NOMO-1 treated with dmso at 0.1 percent for 144 hours (cell line): ENCODE data around the gene RETREG1.
"Not testable (repeated sequence)": the region's sequence is repeated elsewhere in the genome, so short reads cannot be mapped to it uniquely, and the experiment has no call there.

Source experiments
- DNase-seq: peaks from one replicate; lab custom pipeline; 2025; ENCODE audit not compliant: unreplicated experiment; lab: John Stamatoyannopoulos, UW

RETREG1 gene

DNA sequence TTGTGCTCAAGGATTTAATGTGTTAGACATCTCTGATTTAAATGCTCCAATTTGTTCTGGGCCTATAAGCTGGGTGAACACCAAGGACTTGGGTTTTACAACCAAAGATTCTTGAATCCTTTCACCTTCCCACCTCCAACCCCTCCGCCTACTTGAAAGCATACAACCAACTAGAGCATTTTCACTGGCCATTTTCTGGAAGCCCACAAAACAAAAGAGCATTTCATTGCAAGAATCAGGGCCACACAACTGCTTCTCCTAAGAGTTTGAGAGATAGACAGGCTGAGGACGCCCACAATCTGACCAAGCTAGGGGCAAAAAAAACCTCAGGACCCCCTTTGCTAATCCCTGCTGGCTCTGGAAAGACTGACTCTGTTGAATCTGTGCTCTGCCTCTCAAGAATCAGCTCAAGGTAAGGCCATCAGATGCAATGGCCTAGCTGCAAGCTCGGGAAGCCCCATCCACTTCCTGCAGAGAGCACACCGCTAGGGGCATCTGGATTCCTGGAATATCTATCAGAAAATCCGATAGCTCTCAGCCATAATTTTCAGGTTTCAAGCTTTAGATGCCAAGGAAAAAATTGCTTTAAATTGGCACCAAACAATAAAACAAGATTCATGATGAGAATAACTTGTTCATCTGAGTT, 57.7 kb downstream of the RETREG1 start:
- no peak for DNase-seq

DNA sequence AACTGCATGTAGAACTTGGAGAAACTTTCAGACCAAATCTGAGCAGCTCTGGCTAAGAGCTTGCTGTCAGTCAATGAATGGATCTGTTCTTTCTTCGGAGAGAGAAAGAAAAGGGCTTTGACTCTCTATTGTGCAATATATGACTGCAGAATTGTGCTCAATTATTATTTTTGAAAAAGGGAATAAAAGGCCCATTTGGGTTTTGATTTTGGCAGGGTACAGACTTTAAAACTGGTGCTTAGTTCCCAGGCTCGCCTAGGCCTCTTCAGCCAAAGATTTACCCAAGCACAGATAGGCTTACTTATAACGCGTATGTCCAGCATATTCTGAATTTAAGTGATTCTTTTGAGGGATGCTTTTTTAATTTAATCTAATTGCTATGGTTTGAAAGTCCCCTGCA, 59.3 kb downstream of the RETREG1 start:
- no peak for DNase-seq

DNA sequence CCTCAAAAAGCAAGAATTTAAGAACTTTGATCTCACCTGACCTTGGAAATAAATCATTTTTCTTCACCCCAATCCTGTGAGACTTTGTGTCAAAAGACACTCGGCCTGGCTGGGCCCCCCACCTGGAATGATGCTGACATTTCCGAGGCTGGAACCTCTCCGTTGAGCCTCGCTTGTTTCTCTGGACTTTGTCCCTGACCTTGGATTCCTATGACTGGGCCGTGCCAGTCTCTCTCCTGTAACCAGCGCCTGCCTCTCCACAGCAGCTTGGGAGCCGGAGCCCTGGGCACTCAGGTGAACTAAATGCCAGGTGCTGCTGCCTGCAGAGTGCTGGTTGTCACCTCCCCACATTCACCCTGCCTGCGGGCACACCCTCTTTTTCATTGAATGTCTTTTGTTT, 62.7 kb downstream of the RETREG1 start:
- no peak for DNase-seq

DNA sequence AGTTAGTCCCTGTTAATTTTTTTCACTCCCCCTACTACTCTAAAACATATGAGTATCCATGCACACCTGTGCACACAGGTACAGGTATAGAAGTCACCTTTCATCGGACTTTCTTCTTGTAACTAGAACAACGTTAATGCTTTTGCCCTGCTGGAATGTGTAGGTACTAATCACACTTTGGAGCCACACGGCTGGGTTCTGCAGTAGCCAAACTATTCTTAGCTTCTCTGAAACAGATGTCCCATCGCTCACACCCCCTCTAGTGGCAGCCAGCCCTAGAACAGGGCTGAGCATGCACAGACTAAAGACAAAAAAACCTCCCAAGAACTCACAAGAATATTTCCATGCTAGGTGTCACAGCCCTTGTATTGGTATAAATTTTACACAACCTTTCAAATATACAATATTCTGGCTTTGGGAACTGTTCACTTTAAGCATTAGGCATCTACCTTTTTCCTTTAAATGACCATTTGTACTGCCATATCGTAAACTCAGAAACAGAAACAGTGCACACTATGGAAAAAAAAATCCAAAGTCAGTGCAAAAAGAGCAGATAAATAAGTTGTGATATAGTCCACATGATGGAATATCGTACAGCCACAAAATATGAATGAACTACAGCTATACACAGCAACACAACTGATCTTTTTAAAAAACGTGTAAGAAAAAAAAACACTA, 64.0 kb downstream of the RETREG1 start:
- DNase-seq, result peak; percentile 49

DNA sequence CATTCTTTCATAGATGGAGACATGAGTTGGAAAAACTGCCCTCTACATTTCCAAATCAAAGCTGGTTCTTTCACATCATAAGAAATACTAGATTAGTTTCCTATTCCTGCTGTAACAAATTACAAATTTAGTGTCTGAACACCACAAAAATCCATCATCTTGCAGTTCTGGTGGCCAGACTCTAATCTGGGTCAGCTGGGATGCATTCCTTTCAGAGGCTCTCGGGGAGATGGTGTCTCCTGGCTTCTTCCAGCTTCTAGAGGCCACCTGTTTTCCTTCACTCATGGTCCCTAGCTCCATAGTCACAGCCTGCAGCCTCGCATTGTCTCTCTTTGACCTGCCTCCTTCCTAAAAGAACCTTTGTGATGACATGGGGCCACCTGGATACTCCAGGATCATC, 65.2 kb downstream of the RETREG1 start:
- DNase-seq, result no peak

DNA sequence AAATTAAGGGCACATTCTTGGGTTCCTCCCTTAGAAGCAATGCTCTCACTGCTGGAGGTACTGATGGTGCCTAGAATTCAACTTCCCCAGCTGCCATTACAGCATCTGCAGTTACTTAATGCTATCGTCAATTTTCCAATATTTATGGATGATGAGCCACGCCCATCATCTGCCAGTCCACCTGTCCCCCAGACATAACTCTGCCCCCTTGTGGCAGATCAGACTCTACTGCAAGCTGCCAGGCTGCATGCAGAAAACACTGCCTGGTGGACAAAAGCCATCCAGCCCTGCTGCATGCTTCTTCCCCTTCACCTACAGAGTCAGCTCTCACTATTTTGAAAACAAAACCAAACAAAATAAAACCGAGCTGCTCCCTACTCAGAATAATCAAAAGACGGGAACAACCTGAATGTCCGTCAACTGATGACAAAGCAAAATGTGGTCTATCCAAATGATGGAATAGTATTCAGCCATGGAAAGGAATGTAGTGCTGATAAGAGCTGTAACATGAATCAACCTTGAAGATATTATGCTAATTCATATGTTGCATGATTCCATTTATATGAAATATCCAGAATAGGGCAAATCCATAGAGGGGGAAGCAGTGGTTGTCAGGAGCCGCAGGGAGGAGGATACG, 66.4 kb downstream of the RETREG1 start:
- peak; percentile 67 for DNase-seq

DNA sequence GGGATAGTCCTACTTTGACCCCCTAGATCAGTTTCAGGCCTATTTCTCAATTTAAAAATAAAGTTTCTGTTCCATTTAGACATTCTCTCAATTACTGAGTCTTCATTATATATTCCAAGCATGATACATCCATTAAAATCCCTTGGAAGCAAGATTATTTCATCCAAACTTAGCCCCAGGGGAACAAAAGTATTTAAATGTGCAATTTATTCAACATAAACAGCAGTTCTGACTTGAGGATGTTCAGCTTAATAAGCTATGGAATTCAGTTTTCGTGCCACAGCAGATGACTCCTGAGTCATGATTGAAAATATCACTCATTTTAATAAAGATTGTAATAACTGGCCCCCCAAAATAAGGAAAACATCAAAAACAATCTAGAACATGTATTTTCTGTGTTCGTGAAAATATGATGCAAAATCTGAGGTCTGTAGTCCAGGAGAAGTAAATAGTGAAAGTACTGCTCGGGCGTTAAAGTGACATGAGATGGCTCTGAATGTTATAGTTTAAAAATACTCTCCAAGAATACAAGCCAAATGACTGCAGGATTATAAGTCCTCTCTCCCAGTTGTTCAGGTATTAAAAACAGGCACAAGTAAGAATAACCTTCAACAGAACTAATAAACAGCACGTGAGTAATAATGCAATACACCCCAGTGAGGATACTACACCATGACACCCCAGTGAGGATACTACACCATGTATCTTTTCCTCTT, 67.1 kb downstream of the RETREG1 start:
- DNase-seq, result no peak

DNA sequence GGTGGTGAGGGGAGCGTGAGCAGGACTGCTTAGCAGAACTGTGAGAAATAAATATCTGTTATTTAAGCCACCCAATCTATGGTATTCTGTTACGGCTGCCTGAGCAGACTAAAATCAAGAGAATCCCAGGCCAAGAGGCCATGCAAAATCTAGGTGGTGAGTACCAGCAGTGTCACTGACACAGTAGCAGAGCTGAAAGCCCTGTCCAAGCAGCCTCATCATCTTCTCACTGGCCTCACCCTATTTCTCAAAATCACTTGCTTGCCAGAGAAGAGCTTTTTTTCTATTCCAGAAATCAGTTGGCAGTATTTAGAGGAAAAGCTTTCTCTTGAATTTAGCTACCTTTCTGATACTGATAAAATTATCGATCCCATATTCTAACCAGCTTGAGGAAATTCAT, 68.0 kb downstream of the RETREG1 start:
- DNase-seq, result no peak

DNA sequence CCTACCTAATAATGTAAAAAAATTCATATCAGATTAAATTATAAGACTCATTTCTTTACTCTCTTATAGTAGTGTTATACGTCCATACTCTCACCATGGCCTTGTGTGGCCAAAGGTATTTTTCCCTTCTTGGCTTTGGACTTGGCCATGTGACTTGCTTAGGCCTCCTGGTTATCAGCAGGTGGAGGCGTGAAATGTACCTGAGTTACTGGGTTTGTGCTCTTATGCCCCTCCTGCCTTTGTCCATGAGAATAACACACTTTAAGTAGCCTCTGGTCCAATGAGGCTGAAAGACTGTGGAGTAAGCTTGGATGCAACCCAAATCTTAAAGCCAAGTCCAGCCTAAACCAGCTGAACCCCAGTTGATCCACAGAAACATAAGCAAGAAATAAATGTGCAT, 68.7 kb downstream of the RETREG1 start:
- no peak for DNase-seq

DNA sequence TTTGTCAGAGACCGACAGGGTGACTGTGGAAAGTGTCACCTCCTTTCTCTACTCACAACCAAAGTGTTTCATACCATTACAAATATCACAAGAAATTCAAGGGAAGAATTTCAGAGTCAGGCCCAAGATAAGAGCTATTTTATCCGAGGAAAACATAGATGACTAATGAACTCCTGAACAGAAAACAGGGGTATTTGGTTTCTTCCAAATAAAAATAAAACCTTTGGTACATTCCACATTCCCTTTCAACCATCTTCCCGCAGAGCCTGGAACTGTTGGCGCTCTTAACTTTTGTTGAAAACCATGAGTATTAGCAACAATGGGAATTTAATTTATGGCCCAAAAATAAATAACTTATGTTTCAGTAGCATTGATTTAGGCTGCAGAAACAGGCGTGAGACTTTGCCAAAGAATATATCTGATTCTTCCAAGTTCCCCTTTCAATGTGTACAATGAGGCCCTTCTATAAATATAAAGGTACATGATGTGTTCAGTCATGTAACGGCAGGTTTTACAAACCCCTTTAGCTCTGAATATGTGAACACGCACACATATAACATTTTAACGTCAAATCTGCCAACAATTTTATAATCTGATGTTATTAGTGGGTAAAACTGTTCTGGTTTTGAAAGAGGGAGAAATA, 69.5 kb downstream of the RETREG1 start:
- no peak for DNase-seq

DNA sequence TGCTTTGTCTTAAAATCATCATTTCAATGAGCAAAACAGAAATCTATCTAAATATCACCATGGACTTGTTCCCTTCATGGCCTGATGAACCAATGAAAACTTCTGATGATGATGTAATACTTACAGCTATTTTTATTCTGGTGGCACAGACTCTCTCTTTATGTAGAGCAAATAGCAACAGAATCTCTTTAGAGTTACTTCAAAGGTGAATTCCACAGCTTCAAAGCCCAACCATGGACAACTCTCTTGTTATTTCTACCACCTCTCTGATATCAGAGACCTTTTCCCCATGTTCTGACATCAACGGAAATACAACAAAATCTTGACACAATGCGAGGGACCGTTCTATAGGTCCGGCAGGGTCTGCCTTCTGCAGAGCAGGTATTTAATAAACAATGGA, 70.1 kb downstream of the RETREG1 start:
- no peak for DNase-seq

DNA sequence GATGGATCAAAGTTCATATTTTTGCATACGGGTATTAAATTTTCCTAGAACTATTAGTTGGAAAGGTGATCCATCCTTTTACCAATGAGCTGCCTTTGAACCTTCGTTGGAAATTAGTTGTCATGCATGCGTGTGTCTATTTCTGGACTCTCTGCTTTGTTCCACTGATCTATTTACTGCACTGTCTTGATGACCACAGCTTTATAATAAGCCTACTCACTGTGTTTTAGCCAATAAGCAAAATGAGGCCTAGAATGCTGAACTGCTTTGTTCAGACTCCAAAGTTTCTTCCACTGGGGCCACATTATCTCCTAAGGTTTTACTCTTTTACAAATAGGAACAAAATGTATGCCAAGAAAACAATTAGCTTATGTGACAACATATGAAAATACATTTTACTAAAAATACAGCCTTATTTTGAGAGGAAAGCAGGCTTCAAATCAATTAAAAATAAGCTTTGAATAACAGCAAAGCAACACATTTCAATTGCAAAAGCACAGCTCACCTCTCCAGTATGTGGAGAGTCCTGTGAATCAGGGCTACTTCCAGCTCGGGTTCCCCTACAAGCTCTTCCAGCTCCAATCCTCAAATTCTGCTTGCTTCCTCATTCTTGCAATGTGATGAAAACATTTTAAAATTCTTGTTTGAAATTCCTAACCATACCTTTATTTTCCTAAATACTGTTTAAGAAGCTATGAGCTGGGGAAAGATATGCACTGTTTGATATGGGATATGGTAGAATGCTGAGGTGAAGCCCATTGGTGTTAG, 72.0 kb downstream of the RETREG1 start:
- no peak for DNase-seq

DNA sequence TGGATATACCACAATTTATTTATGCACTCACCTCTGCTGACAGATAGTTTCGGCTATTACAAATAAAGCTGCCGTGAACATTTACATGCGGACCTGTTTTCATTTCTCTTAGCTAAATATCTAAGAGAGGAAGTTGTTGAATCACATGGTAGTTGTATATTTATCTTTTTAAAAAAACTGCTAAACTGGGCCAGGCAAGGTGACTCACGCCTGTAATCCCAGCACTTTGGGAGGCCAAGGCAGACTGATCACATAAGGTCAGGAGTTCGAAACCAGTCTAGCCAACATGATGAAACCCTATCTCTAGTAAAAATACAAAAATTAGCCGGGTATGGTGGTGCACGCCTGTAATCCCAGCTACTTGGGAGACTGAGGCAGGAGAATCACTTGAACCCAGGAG, 73.6 kb downstream of the RETREG1 start:
- DNase-seq, result not testable (repeated sequence)

DNA sequence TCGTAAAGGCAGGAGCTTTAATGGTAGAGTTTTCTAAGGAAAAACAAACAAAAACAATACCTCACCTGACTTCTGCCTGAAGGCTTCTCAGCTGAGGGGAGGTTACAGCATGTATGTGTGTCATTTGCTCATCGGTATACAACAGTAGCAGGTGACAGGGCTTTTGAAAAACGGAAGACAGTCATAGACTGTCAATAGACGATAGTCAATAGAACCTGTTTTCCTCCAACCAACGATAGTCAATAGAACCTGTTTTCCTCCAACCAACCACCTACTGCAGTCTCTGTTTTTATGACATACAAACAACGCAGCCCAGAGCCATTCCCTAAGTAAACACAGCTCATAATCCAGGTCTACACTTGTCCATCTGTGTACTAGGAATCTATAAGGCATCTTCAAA, 74.6 kb downstream of the RETREG1 start:
- DNase-seq, result no peak

DNA sequence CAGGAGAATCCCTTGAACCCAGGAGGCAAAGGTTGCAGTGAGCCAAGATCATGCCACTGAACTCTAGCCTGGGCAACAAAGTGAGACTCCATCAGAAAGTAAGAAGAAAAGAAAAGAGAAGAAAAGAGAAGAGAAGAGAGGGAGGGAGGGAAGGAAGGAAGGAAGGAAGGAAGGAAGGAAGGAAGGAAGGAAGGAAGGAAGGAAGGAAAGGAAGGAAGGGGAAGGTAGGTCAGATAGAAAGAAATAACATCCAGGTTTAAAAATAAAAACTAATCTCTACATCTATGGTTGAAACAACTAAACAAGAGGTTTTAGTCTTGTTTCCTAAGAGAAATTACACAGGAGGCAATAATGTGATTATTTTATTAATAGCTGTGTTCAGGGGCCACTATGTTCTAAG, 75.2 kb downstream of the RETREG1 start:
- not testable (repeated sequence) for DNase-seq

DNA sequence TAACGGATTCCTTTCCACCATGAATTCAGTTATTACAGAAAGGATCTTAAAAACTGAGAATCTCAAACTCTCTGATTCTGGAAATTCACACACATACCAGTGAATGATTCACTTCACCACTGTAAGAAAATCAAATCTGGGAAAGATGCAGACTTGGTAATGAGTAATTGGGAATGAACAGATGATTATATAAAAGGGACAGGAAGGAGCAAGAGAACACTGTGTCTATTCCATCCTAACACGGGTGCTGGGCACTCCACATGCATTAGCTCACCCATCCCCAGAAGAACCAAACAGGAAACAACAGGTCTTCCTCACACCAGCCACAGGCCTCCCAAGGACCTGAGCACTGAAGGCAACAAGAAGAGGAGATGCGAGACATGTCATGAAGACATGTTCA, 76.4 kb downstream of the RETREG1 start:
- DNase-seq, result no peak

DNA sequence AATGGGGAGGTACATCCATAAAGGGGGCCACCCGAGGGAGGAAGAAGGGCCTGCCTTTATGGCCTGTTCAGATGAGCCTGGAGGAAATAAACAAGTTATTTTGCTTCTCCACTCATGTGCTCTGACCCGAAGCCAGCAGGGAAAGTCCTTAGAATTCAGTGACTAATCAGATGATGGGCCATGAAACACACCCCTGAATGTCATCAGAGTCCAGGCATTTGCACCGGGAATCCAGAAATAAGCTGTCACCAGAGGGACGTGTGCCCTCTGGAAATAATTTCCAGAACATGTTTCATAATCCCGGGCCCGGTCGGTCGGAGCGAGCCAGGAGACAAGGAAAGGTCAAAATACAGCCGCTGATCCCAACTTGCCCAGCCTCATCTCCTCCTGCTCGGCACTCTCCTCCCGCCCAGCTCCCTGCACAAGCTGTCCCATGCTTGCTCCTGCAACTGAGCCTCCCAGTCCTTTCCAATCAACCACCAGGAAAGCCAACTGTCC, 77.6 kb downstream of the RETREG1 start:
- DNase-seq, result no peak

DNA sequence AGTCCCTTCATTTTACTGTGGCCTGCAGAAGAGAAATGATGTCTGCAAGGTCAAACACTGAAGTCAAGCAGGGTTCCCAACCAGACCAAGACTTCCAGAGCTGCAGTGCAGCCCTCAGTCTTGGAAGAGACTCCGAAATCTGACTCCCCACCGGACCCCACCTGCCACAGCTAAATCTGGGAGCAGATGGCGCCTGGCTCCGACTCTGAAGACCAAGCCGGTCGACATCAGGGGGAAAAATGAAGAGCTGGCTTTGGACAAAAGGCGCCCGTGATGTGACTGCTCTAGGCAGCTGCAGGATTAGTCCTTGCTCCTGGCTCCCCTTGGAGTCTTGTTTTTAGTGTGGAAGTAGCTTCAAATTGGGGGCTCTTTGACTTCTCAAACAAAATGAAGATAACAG, 78.8 kb downstream of the RETREG1 start:
- DNase-seq, result no peak

DNA sequence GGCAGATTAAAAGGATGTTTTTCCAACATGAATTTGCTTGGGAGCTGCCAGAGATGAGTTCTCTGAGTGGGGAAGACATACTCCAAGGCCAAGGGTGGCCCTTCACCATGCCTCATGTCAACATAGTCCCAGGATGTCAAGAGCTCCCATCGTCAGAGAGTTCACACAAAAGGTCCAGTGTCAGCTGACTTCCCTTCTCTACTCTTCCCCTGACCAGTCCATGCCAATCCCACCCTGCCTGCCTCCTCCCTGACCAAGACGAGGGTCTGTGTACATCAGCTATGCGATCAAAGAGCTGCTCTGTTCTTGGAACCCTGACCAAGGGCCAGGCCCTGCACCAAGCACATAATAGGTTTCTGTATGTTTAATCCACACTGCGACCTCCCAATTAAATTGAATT, 80.0 kb downstream of the RETREG1 start:
- DNase-seq, result no peak

DNA sequence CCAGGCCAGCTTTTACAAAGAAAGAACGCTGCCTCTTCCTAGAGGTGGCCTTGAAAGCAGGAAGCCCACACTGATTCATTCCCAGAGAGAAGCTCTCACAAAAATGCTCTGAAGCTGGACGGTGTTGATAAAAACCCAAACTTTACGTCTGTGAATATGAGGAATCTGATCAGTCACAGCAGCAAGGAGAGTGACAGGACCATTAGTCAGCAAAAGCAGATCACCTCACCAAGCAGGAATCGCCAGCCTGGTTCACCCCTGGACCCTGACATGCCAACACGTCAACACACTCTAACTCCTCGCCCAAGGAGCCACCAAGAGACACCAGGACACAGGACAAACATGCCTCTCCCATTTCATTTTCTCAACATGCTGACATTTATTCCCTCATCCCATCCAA, 80.6 kb downstream of the RETREG1 start:
- DNase-seq, result no peak

DNA sequence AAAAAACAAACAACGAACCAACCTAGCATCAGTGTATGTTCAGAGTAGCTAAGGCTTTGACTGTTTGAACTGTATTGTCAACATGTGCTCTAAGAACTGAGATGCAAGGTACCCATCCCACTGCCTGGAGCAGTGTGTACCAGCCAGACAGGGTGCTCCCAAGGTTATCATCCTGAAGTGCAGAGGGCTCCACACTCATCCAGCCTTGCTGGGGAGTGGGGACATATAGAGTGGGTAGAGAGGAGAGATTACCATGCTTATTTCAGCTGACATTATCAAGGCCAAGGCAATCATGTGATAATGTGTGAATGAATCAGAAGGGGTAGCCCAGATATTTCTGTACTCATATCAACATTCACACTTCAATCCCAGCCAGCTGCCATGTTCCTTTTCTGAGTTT, 82.5 kb downstream of the RETREG1 start:
- no peak for DNase-seq
